HG02870 (cell line): ENCODE results near the gene SCAMP2.
"Not testable (repeated sequence)": the region's sequence is repeated elsewhere in the genome, so short reads cannot be mapped to it uniquely, and the experiment has no call there.

Source experiments
- ATAC-seq: cut with Tn5 transposase; IDR thresholded peaks from one replicate; pipeline ENCODE4 v1.9.1; 2021; ENCODE audit warnings: mild to moderate bottlenecking, moderate library complexity; ENCODE audit not compliant: unreplicated experiment

Gene SCAMP2

DNA sequence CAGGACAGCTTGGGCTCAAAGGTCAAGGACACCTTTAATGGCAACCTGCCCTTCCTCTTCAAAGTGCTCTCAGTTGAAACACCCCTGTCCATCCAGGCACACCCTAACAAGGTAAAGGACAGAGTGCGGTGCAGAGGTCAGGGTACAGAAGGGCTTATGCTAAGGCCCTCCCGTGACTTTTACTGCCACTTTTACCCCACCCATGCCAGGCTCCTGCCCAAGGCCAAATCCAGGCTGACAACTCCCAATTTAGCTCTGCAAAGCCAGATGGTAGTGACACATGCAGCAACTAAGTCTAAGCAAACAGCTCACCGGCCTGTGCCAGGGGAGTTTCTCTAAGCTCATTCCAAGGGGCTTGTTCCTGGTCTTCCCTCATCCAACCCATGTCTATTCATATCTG is 18.3 kb upstream of the SCAMP2 start:
- ATAC-seq: no peak

DNA sequence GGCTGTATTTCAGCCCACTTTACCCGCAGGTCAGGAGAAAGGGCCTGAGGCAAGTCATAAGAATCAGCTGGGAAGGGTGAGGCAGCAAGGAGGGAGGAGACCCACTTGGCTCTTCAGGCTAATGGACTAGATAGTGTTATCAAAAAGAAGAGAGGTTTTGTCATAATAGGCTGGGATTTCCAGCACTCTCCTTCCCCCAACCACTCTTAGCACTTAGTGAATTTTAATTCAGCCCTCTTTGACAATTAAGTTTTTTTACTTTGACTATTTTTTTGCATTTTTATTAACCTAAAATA is 17.4 kb upstream of the SCAMP2 start:
- no peak for ATAC-seq

GRCh38 chr15:74889883-74890664 is 16.9 kb upstream of the SCAMP2 start, which contains the start of gene MPI:
TSS of gene MPI (plus strand) at chr15:74890042. CDS start at chr15:74890074, 32 bp downstream.
- ATAC-seq: no peak

- ATAC-seq: no peak
Observed at GRCh38 chr15:74889390-74889882, 16.3 kb upstream of the SCAMP2 start.

DNA sequence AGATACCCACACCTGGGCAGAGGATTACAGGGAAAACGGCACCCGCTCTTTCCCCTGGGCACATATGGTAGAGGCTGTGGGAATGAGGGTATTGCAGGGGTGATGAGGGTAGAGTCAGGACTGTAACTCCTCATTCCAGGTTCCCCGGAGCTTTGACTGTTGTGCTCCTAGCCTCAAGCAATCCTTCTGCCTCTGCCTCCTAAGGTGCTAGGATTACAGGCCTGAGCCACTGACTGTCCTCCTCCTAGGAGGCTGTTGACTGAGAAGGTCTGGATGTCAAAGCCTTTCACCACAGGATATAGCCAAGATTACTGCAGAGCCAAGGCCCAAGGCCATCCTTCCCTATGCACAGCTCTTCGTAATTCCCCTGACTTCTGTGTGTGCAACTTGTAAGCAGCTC is 15.6 kb upstream of the SCAMP2 start:
- no peak for ATAC-seq

DNA sequence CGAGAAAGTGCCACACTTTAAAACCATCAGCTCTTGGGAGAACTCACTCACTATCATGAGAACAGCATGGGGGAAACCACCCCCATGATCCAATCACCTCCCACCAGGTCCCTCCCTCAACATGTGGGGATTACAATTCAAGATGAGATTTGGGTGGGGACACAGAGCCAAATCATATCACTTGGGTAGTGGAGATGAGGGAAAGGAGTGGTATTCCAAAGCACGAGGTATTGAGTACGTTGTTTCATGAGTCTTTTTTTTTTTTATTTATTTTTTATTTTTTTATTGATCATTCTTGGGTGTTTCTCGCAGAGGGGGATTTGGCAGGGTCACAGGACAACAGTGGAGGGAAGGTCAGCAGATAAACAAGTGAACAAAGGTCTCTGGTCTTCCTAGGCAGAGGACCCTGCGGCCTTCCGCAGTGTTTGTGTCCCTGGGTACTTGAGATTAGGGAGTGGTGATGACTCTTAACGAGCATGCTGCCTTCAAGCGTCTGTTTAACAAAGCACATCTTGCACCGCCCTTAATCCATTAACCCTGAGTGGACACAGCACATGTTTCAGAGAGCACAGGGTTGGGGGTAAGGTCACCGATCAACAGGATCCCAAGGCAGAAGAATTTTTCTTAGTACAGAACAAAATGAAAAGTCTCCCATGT is 14.5 kb upstream of the SCAMP2 start:
- not testable (repeated sequence) for ATAC-seq

DNA sequence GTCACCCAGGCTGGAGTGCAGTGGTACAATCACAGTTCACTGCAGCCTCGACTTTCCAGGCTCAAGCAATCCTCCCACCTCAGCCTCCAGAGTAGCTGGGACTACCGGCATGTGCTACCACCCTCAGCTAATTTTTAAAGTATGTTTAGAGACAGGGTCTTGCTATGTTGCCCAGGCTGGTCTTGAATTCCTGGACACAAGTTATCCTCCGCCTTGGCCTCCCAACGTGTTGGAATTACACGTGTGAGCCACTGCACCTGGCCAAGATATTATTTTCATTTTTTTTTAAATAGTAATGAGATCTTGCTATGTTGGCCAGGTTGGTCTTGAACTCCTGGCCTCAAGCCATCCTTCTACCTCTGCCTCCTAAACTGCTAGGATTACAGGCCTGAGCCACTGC is 12.3 kb upstream of the SCAMP2 start:
- no peak for ATAC-seq

GRCh38 chr15:74884428-74885223 is 11.5 kb upstream of the SCAMP2 start:
- no peak for ATAC-seq

GRCh38 chr15:74882528-74882927 is 9.4 kb upstream of the SCAMP2 start:
- no peak for ATAC-seq

- ATAC-seq: no peak
Observed at GRCh38 chr15:74878273-74878672, 5.1 kb upstream of the SCAMP2 start.

GRCh38 chr15:74873756-74874424 is 725 bp upstream of the SCAMP2 start:
- ATAC-seq: no peak

DNA sequence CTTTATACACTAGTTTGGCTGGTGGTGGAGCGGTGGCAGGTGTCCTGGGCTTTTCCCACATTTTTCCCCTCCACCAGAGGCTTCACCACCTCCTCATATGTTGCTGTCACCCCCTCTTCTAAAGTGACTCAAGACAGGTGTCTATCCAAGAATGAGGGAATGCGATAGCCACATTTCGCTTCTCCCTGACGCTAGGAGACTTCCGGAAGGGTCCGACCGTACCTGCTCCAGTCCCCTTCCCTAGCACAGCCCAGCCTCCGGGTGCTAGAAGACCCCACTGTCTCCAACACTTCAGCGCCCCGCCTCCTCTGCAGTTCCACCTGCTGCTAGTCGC is 496 bp downstream of the SCAMP2 start:
- ATAC-seq: no peak

GRCh38 chr15:74870436-74871215 is 2.5 kb downstream of the SCAMP2 start:
- ATAC-seq: no peak

DNA sequence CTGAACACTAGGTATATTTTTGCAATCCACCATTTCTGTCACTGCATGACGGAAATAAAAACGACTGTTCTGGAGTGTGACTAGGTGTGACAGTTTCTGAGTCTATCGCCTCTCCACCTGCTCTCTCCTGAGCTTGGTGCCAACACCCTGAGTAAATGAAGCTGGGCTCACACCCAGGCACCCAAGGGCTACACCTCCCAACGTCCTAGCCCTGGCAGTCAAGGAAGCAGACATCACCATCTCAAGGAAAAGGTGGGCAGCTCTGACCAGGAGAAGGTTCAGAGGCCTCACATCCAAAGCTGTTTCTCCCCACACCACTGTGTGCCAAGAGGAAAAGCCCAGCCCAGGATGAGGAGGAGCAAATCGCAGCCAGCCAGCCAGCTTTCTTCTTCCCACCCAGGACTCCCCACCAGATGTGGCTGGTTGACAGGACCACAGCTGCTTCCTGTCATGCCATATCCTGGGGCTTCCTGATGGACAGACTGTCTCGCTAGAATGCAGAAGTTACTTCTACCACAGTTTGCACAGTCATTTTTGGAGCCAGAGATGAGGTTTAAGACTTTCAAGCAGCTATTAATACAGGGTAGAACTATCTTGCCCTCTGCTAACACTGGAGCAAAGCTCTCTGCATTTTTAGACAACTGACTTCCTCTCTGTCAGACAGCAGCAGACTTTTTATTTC is 3.3 kb downstream of the SCAMP2 start:
- peak; percentile 65 for ATAC-seq

- no peak for ATAC-seq
Observed at GRCh38 chr15:74869372-74869725, 3.8 kb downstream of the SCAMP2 start.

- ATAC-seq: no peak
Observed at GRCh38 chr15:74868059-74868458, 5.1 kb downstream of the SCAMP2 start.

GRCh38 chr15:74867466-74868038 is 5.6 kb downstream of the SCAMP2 start:
- ATAC-seq: no peak

- ATAC-seq: no peak
Observed at GRCh38 chr15:74866090-74866489, 7.1 kb downstream of the SCAMP2 start.

DNA sequence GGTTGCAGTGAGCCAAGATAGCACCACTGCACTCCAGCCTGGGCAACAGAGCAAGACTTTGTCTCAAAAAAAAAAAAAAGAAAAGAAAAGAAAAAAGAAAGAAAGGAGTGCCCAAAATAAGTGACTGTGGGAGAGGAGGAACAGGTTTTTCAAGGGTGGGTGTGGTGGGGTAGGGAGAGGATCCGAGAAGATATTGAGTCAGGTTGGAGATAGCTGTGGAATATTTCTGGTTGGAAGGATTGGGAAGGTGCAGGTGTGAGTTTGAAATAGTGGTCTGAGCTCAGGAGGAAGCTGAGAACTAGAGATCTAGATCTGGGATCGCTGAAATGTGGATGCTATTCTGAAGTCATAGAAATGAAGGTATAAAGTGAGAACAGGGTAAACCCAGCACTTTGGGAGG is 7.8 kb downstream of the SCAMP2 start:
- no peak for ATAC-seq

- no peak for ATAC-seq
Observed at GRCh38 chr15:74864296-74864695, 8.9 kb downstream of the SCAMP2 start.
